Epithelial cell of umbilical artery (primary cell): ENCODE measurements around the gene SMIM3. TPM values are rescaled to one million over a fixed set of nuclear protein-coding genes. Genes with fewer than 3 reads are reported as not detected.

Experiments used
- total RNA-seq: library from RNA; depleted of rRNA; stranded (reverse); fragments of >200 nt; gene quantifications from 2 replicates; pipeline ENCODE4 v1.2.3, GENCODE V29; 2014

The SMIM3 gene, protein sequence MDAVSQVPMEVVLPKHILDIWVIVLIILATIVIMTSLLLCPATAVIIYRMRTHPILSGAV
- 4.5 and 4.7 TPM in 2 replicates for total RNA-seq

DNA sequence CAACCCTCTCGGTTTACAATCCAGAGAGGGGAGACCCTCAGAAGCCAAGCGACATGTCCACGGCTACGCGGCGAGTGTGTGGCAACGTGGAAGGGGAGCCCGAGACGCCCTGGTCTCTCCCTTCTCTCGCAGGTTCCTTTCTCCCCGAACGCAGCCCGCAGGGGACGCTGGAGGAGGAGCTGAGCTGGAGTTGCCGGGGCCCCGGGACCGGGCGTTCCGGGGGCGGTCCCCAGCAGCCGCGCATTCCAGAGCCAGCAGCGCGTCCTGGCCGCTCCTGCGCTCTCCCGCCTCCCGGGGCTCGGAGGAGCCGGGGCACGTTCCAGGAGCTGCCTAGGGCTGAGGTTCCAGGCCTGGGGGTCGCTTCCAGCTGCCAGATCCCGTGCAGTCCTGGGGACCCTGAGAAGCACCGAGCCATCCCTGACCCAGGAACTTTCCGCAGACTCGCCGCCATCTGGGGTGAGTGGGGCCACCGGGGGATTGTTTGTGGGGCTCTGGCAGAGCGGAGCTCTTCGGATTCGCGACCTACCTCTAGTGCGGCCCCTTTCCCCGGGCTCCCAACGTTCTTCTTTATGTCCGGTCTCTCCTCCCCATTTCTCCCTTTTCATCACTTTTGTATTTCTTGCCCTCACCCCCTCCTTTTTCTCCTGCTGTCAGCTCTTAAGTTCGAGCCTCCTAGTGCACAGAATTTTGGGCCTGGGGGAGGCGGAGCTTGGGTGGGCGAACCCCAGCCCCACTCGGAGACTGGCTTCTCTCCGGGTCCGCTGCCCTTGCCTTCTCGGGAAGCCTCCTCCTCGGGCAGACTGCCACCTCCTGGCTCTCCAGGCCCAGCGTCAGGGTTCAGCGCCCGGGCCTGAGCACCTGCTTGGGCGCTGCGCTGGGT lies at the start of gene SMIM3:
Gene SMIM3 (plus strand): TSS at position 241 of the 880 bp plus-strand sequence. CDS start 16,684 bp downstream, outside the sequence.

DNA sequence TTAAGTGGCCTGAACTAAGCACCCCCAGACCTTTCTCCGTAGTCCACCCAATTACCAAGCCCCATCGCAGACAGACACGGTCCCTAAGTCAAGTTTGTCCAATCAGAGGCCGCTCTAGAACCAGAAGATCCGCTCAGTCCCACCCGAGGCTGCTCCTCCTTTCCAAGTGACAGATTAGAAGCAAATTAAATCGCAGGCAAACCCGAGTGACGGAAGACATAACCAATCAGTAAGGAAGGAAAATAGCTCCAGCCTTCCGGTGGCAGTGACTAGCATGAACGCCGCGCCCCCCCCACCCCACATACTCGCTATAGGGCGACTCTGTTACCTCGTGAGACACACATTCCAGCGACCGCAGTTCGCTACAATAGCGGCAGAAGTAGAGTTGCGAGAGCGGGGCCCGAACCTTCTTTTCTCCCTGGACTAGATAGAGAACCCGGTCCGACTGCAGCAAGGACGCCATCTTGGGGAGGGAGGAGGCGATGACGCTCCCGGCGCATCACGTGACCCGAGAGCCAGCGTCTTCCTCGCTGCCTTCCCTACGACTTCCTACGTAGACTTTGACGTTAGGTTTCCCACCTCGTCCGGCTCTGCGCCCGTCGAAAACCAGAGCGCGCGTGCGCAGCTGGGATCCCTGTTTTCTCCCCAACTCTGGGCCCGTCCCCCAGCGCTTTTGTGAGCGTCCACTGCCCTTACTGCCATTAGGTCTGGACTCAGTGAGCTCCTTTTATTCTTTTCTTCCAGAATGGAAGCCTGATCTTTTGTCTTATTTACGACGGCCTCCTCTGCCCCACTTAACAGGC lies 19.8 kb upstream of the SMIM3 start, which contains the start of gene DCTN4:
Gene DCTN4 (minus strand): TSS at position 487 of the 803 bp plus-strand sequence. CDS start 24 bp downstream, at position 463.

DNA sequence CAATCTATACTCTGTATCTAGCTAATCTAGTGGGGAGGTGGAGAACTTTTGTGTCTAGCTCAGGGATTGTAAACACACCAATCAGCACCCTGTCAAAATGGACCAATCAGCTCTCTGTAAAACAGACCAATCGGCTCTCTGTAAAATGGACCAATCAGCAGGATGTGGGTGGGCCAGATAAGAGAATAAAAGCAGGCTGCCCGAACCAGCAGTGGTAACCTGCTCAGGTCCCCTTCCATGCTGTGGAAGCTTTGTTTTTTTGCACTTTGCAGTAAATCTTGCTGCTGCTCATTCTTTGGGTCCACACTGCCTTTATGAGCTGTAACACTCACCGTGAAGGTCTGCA lies 67.7 kb downstream of the SMIM3 start, which contains the start of gene IRGM:
Gene IRGM (plus strand): TSS at position 214 of the 346 bp plus-strand sequence. CDS start 1,603 bp downstream, outside the sequence.

Other genes starting within 250 kb of the SMIM3 start
- 6.2 and 10.2 TPM in 2 replicates for gene SYNPO, start 138.1 kb upstream of the SMIM3 start, total RNA-seq
- under 0.01 and 0.61 TPM in 2 replicates for gene MYOZ3, start 117.5 kb upstream of the SMIM3 start, total RNA-seq
- 20.1 and 27.7 TPM in 2 replicates for gene RBM22, start 77.7 kb upstream of the SMIM3 start, total RNA-seq
- 26.7 and 27.9 TPM in 2 replicates for gene DCTN4, start 19.7 kb upstream of the SMIM3 start, total RNA-seq
- not detected in 2 replicates for gene IRGM, start 67.8 kb downstream of the SMIM3 start, total RNA-seq
- 4.2 and 8.4 TPM in 2 replicates for gene ZNF300, start 126.2 kb downstream of the SMIM3 start, total RNA-seq
- 2.3 and 2.6 TPM in 2 replicates for gene GPX3, start 241.8 kb downstream of the SMIM3 start, total RNA-seq